ENCODE measurements around the gene FAM53B.
"Not testable (repeated sequence)": the region's sequence is repeated elsewhere in the genome, so short reads cannot be mapped to it uniquely, and the experiment has no call there.

Gene FAM53B

DNA sequence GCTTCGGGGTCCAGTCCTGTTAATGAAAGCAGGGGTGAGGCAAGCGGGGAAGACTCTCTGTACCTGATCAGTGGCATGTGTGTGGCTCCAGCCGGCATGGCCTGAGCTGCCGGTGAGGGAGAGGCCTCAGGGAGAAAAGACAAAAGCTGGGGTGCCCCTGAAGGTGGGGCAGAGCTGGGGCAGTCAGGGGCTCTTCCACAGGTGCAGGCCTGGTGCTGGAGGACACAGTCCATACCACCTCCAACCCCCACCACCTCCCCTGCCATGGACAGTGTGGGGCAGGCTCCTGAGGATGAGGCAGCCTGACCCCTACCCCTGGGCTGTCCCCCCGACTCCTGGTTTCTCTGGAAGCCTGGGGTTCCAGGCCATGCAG, 153.1 kb downstream of the FAM53B start:
- no peak for DNase-seq

DNA sequence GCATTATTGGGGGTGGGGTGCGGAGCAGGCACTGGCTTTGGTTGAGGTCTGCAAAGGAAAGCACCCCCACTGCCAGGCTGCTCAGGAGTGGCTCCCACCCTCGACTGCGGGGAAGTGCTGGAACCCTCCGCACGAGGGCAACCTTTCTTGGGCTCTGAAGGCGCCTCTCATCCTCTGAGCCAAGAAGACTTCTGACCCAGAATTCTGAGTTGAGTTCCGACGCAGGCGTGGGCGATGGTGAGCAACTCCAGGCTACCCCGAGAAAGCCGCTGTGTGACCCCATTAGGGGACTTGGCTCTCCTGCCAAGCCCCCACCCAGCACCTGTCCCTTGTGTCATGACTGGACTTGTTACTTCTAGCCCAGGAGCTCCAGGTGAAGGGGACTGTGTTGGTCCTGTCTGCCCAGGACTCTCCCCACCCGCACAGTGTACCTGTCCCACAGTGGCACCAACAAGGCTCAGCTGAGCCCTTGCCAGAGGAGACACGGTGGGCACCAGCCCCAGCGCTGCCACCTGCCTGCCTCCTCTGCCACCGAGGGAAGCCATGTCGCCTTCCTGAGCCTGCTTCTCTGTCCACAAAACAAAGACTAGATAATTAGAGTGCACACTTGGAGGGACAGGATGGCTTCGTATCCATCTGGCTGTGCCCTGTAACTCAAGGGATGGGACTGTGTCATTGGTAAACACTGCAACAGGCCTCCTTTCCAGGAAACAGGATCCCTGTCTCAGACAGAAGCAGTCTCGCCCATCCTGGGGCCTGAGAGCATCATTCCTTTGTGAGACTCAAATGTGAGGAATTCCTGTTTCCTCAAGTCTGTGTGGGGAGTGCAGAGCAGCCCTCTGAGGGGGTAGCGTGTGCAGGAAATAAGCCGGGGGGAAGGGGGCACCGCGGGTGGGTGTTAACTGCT, 153.7 kb downstream of the FAM53B start:
- no peak for DNase-seq

DNA sequence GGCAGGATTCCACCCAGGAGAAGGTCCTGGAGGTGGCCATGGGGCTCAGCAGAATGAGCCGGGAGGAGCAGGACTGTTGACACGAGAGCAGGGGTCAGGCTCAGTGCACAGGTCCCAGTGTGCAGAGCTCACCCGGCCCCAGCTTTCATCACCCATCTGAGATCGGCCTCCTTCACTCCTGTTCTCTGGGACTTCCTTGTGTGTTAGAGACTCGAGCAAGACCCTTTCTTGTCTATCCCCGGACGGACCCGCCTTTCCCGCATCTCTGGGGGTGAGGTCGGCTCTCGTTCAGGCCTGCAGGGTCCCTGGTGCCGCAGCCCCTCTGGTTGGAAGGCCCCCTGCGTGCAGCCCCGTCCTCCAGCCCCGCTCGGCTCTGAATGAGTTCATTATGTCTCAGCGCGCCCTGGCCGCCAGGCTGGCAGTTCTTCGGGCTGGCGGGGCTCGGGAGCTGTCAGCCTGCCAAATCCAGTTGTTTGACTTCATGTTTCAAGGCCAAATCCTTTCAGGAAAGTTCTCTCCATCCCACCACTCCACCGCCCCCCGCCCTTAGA, 154.6 kb downstream of the FAM53B start:
- no peak for DNase-seq

DNA sequence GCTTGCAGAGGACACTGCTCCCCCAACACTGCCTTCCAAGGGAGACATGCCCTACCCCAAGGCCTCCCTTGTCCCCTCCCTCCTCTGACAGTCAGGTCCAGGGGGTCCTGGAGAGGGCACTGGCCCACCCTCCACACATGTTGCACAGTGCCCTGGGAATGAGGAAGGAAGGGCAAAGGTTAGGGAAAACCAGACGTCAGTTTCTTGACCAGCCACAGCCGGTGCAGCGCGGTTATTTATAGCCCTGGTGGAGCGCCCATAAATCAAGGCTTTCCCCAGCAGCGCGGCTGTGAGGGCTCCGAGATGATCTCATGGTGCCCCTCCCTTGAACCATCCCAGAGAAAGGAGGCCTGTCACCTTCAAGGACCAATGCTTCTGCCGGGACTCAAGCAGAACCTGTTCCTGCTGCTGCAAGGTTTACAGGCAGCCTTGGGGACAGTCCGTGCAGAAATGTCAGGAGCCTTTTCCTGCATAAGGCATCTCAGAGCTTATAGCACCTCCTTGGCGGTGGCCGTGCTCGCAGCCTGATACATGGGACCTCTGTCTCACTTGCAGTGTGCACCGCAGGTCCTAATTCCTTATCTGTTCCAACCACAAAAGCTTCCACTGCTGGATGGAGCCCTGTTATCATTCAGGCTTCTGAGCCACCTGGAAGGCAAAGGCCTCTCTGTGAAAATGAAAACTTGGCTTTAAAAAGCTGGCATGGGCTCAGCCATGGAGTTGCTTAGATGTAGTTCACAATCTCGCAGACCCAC, 155.3 kb downstream of the FAM53B start:
- no peak for DNase-seq

DNA sequence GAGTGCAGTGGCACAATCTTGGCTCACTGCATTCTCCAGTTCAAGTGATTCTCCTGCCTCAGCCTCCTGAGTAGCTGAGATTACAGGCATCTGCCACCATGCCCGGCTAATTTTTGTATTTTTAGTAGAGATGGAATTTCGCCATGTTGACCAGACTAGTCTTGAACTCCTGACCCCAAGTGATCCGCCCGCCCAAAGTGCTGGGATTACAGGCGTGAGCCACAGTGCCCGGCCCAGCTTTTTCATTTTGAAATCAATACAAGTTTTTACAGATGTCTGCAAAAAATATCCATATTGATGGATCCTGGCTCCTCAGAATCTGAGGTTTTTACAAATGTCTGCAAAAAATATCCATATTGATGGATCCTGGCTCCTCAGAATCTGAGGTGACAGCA, 155.8 kb downstream of the FAM53B start:
- DNase-seq: not testable (repeated sequence)

DNA sequence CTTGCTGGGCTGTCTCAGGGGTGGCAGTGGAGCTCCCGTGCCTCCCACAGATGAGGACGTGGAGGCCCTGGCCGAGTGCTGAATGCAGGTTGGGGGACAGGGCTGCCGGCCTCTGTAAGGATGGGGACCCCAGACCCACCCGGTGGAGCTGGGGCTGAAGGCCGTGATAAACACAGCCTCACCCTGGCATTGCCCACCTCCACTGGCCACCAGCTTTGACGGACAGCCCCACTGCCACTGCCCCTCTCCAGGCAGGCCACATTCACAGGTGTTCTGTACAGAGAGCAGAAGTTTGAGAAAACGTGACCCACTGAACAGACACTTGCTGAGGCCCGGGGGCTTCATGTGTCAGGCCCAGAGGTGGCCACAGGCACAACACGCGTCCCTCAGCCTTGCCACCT, 156.4 kb downstream of the FAM53B start:
- no peak for DNase-seq

DNA sequence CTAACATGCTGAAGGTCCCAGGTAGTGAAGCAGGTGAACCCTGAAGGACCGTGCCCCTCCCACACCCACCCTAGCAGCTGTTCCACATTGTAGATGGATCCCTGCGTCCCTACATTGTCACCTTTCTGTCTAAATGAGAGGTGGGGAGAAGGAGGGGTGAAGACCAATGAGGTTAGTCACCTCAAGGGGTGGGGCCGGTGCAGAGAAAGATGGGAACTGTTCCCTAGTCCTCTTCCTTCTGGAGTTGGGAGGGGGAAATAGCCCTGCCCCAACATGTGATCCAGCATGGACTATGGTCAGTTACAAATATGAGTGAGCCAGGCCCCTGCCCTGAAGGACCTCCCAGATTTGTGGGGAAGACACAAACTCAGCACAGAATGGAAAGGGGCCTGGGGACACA, 158.0 kb downstream of the FAM53B start:
- DNase-seq: no peak

DNA sequence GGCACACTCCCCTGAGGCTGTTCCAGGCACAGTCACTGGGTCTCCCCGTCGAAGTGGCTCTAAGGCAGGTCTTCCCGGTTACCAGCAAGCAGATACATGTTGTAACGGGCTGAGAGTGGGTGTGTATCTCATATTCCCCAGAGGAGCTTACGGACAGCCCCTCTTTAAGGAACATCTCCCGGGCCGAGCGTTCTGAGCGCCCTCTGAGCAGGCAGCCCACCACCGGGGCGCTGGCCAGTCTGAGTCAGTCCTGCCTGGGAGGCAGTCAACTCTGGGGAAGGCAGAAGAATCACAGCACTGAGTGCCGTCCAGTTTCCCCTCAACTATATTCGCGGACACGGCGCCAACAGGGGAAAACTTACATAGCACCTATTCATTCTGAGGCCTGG, 165.2 kb downstream of the FAM53B start:
- DNase-seq: no peak

DNA sequence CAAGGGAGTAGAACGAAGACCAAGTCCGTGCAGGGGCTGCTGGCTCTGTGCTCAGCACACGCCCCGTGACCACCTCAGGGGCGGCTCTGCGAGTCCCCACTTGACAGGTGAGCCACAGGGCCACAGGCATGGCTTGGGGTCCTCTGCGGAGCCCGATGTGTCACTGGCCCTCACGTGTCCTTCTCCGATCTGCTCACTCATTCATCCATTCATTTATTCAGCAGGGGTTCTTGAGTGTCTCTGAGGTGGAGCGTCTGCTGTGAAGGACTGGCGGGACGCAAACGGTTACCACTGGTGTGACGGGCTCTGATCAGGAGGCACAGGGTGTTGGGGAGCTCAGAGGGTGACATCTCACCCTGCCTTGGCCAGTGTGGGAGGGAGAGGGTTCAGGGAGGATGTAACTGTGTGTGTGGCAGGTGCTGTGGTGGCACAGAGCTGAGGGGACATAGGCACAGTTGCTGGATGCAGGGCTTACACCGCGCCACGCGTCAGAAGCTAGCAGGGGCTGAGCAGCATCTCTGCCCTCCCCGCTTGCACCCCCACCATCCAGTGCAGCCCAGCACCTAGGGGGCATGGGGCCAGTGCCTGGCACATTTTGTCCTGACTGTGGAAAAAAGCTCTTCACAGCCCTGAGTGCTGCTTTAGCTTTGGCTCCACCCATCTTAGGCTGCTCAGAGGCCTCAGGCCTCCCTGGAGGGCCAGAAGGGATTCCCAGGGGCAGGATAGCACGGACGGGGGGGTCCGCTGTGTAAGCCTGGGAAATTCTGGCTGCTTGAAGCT, 165.8 kb downstream of the FAM53B start:
- no peak for DNase-seq

DNA sequence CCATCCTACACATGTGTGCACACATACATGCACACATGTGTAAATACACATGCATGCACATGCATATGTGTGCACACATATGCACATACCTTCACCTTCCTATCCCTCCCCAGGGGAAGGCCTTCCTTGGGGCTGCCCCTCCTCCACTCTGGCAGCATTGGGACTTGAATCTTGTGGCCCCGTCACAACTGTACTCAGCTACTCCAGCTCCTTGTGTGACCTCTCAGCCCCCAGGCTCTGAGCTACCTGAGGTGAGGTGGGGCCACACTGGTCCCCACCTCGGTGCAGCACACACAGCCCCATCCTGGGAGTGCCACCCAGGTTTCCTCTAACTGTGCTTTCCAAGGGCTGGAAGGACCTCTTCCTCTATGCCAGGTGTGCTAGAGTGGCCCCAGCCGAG, 166.5 kb downstream of the FAM53B start:
- no peak for DNase-seq

DNA sequence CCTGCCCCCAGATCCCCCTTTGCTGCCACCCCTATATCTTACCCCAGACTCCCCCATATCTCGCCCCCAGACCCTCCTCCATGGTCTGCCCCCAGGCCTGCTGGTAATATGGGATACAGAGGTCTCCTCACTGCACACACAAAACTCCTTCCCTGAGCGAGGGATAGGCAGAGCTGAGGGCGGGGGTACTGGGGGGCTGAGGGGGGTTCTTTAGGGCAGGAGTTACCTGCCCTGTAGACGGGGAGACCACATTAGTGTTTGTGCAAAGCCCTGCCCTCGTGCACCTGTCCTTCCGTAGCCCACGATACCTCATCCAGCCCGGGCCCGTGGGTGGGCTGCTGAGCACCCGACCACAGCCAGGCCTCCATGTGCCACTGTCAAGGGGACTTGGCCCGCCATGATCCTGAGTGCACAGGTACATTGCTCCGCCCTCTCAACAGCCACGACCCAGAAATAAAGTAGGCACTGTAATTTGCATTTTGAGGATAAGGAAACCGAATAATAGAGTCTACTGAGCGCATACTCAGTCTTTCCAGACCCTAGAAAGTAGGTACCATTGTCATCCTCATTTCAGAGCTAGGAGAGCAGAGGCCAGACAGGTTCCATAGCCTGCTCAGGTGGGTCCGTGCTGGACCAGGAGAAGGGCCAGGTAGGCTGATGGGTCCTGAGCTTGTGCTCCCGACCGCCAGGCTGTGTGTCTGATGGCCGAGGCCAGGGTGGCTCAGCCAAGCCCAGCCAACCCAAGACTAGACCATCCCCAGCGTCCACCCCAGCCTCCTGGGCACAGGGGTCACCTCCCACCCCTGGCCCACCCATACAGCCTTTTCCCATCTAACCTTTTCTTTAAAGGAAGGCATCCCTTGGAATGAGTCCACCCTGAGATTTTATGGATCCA, 167.4 kb downstream of the FAM53B start:
- no peak for DNase-seq

DNA sequence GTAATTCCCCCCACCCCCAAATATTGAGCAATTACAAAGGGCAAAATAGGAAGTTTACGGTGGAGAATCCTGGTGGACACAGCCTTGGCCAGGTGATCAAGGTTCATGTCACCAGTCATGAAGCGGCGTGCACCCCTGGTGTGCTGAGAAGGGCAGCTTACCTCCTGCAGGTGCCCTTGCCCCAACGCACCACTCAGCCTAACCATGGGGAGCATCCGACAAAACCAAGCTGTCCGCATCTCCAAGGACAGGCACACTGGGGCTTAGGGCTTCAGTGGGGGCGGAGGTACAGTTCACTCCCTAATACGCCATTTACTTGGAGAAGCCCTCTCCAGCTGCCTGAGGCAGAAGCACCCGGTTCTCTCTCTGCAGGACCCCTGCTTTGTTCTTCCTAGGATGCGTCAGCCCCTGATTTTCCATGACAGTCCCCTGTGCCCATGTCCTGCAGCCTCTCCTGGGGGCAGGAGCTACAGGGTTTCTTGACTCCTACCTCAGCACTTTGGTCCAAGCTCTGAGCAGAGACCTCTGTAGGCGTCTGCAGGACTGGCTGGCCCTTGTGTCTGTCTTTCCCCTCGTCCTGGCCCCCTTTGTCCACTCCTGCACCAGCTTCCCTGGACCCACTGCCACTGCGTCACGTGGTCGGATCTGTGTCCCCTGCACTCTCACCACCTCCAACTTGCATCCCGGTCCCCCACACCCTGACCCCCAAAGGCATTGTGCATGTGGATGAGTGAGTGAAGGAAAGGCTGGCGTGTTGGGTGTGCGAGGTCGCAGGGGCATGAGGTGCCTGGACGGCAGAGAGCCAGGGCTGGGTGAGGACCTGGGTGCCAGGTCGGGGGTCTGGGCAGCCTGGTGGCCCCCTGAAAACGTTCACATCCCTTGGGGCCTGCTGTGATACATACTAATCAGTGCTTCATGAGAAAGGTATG, 168.8 kb downstream of the FAM53B start:
- DNase-seq: no peak

DNA sequence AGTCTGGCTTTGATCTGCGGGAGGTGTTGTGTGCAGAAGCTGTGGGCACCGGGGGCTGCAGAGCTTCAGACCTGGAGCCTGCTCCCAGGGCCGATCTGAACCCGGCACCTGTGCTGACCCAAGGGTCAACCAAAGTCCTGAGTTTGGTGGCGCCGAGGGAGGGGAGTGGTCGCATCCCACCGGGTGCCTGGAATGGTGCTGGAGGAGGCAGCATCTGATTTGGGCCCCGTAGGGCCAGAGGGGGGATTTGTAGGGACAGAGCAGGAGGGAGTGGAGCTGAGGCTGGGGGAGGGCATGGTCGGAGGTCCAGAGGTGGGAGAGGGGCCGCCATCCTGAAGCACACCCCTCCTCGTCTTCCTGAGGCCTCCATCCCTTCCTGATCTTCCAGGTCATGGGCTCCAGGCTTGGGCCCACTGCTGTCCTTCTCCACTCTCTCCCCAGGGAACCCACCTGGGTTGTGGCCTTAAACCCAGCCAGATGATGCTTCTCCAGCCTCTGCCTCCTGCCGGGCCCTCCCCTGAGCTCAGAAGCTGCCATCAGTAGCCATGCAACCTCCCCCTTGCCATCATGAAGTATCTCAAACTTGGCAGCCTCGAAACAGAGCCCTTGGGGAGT, 169.6 kb downstream of the FAM53B start:
- DNase-seq: no peak

DNA sequence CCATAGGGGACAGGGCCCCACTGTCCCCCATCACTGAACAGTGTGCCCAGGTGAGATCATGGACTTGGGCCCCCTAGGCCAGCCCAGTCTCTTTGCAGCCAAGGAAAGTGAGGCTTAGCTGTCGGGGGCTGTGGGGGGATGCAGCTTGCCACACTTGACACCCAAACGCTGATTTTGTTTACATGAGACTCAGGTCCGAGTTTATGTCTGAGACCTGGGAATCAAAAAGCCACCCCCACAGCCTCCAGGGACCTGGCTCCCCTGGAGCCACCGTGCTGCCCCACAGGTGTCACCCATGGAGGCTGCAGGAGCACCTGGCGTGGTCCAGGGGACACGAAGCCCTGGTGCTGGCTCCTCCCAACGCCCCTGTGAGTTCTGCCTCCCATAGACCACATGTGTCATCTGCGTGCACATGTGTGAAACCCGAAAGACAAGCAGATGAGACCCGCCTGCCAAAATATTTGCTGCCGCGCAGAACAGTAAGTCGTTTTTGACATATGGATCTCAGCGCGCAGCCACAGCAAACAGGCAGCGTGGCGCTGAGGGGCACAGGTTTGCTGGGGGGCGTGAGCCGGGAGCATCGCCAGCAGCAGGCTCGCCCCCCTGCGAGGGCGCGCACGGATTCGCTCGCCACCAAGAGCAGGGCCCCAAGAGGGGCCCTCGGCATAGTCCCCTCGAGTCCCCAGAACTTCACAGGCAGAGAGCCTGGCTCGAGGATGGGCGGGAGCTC, 170.3 kb downstream of the FAM53B start:
- DNase-seq: no peak

DNA sequence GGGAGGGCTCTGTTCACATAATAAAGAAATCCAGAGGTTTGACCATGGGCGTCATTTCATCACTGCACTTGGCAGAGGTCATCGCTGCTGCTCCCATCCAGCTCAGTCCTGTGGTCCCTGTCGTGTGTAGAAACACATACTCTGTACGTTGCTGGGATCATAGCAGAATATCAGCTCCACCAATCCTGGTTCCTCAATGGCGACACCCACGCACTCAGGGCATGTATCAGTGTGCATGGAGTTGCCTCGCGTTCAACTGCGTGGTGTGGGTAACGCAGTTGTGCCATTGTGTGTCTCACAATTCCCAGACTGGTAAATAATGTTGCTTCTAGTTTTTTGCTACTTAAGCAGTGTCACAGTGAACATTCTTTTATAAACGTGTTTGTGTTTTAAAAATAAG, 171.4 kb downstream of the FAM53B start:
- no peak for DNase-seq

DNA sequence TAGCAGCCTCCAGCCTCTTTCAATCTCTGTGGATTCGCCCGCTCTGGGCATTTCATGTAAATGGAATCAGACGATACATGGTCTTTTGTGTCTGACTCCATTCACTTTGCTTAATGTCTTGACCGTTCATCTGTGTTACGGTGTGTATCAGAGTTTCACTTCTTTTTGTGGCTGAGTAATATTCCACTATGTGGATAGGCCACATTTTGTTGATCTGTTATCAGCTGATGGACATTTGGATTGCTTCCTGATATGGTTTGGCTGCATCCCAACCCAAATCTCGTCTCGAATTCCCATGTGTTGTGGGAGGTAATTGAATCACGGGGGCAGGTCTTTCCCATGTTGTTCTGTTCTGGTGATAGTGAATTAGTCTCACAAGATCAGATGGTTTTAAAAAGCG, 173.5 kb downstream of the FAM53B start:
- no peak for DNase-seq

DNA sequence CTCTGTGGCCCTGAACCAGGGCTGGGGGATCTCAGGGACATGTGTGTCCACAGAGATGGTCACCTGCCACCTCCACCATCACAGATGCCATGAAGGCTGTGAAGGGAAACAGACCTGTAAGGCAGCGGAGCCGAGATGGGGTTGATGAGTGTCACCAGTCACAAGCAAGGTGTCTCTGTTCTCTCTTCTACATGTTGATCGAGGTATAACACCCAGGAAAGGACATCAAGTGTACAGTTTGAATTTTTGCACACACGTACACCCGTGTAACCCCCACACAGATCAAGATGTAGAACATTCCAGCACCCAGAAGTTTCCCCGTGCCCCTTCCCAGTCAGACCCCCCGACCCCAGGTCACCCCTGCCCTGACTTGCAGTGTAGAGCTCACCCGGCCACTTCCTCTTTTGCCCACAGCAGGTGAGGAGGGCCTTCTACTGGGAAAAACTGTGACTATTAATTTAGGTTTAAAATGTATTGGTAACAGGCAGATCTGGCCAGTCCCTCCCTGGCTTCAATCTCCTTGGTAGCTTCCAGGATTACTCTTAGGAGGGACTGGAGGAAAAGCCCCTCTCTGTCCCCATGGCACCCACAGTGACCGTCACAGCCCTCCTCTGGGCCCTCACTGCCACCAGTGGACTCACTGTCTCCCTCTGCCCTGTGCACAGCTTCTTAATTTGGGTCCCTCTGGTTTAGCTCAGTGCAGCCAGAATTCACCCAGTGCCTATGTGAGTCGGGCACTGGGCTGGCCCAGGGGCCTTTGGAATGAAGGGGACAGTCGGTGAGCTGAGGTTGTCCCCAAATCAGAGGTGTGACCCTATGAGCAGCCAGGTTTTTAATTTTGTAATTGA, 174.3 kb downstream of the FAM53B start:
- no peak for DNase-seq
